ENCODE data around the gene ACOT7. TPM values are rescaled to one million over a fixed set of nuclear protein-coding genes. Genes with fewer than 3 reads are reported as not detected.

Gene ACOT7
- total RNA-seq, 2 donors from 2014 or later: 16.9 to 24.9 TPM

DNA sequence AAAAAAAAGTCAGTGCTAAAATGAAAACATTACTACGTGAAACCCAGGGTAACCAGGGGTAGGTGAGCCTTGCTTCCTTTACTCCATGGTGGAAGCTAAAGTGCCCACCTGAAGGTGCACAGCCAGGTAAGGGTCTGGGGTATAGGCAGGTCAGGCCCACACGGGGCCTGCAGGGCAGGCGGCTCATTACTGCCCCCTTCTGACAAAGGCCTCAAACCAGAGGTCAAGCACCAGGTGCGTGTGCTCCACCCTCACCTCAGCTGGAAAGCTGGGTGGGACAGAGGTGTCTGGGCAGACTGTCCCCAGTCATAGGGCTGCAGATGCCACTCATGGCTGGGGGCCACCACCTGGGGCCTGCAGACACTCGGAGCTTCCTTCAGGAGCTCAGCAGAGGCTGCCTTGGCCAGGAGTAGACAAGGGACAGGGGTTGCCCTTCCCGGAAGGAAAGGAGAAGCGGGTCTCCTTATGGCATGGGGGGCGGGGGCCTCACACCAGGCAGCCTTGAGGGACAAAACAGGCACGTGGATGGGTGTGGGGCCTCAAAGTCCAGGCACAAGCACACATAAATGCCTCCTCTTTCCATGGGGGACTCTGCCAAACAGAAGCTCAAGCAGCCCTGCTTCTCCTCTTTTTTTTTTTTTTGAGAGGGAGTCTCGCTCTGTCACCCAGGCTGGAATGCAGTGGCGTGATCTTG is 36.2 kb downstream of the ACOT7 start:
- TF ChIP-seq, protein P1, sequence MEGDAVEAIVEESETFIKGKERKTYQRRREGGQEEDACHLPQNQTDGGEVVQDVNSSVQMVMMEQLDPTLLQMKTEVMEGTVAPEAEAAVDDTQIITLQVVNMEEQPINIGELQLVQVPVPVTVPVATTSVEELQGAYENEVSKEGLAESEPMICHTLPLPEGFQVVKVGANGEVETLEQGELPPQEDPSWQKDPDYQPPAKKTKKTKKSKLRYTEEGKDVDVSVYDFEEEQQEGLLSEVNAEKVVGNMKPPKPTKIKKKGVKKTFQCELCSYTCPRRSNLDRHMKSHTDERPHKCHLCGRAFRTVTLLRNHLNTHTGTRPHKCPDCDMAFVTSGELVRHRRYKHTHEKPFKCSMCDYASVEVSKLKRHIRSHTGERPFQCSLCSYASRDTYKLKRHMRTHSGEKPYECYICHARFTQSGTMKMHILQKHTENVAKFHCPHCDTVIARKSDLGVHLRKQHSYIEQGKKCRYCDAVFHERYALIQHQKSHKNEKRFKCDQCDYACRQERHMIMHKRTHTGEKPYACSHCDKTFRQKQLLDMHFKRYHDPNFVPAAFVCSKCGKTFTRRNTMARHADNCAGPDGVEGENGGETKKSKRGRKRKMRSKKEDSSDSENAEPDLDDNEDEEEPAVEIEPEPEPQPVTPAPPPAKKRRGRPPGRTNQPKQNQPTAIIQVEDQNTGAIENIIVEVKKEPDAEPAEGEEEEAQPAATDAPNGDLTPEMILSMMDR (IDR thresholded peaks at IDR 0.05): no peak
- no peak for TF ChIP-seq POLR2AphosphoS5 (IDR thresholded peaks at IDR 0.05)
- TF ChIP-seq POLR2A (IDR thresholded peaks at IDR 0.05): no peak
- peaks cover 14% of the 10 kb centered on the region for H3K4me1 ChIP-seq (replicated peaks)
- WGBS: 80% methylated on average over 11 of the region's 11 CpGs
- DNase-seq (ENCODE audit: low spot score): no peak
- intact Hi-C loops (cut with DNase I): loop anchor here (5.0 kb wide), 1 partner anchor 245 kb away; the partner anchor contains the start of gene KLHL21
- H3K4me3 ChIP-seq: no peak overlapping the region
- H3K27me3 ChIP-seq (replicated peaks; ENCODE audit: insufficient read depth): no peaks in the 10 kb centered on the region
- no peaks in the 10 kb centered on the region for H3K9me3 ChIP-seq
- H3K36me3 ChIP-seq: no peaks in the 10 kb centered on the region
- no peak overlapping the region for H3K27ac ChIP-seq

- H3K36me3 ChIP-seq: no peaks in the 10 kb centered on the region
- H3K27ac ChIP-seq: no peak overlapping the region
- TF ChIP-seq, protein P1 (IDR thresholded peaks at IDR 0.05): no peak
- TF ChIP-seq POLR2A (IDR thresholded peaks at IDR 0.05) (no peak), POLR2AphosphoS5 (IDR thresholded peaks at IDR 0.05) (no peak)
- WGBS: 74% methylated on average over 11 of the region's 11 CpGs
- no peaks in the 10 kb centered on the region for H3K27me3 ChIP-seq (replicated peaks; ENCODE audit: insufficient read depth)
- H3K9me3 ChIP-seq: no peaks in the 10 kb centered on the region
- intact Hi-C loops (cut with DNase I): loop anchor here (5.0 kb wide), 1 partner anchor 247 kb away; the partner anchor contains the start of gene KLHL21
- H3K4me3 ChIP-seq: no peak overlapping the region
- DNase-seq (ENCODE audit: low spot score): no peak
- H3K4me1 ChIP-seq (replicated peaks): peaks cover 22% of the 10 kb centered on the region
These were observed 37.9 kb downstream of the ACOT7 start for GRCh38 chr1:6355621-6356020.

- Histone ChIP-seq H3K9me3 (no peaks in the 10 kb centered on the region), H3K36me3 (no peaks in the 10 kb centered on the region), H3K27me3 (replicated peaks; ENCODE audit: insufficient read depth) (no peaks in the 10 kb centered on the region), H3K4me3 (no peak overlapping the region), H3K4me1 (replicated peaks) (peaks cover 16% of the 10 kb centered on the region), H3K27ac (no peak overlapping the region)
- intact Hi-C loops (cut with DNase I): loop anchor here (5.0 kb wide), 1 partner anchor 248 kb away; the partner anchor contains the start of gene KLHL21
- no peak for DNase-seq (ENCODE audit: low spot score)
- WGBS: 88% methylated on average over 12 of the region's 12 CpGs
- TF ChIP-seq, protein P1 (IDR thresholded peaks at IDR 0.05): no peak
- TF ChIP-seq POLR2AphosphoS5 (IDR thresholded peaks at IDR 0.05): no peak
- TF ChIP-seq POLR2A (IDR thresholded peaks at IDR 0.05): no peak
These were observed 38.8 kb downstream of the ACOT7 start for GRCh38 chr1:6354659-6355317.

DNA sequence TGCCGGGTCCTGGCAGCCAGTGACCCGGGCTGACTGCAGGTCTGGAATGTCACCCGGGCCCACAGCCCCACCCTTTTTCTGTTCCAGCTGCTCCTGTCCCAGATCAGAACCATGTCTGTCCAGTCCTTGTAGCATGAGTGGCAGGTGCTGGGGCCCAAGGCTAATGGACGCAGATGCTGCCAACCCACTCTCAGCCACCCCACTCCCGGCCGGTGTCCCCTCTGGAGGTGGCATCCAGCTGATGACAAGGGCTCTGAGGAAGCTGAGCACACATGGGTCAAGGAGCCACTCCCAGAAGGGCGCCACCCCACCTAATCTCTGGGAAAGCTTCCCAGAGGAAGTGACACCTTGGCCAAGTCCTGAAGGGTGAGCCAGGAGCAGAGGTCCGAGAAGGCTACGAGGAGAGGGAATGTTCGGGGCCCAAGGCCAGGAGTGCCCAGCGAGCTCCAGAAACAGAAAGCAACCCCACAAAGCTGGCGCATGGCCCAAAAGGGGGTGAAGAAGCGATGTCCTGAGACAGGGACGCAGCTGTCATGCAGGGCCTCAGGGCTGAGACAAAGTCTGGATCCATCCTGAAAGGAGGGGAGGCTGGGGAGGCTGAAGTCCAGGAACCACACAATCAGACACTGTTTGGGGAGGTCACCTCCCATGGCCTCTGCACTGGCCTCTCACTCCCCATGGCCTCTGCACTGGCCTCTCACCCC is 39.5 kb downstream of the ACOT7 start:
- Histone ChIP-seq H3K36me3 (no peaks in the 10 kb centered on the region), H3K4me3 (no peak overlapping the region), H3K27ac (peak overlapping the region in 1 of 2 donors; percentile 42), H3K4me1 (replicated peaks) (peaks cover 12% of the 10 kb centered on the region), H3K9me3 (no peaks in the 10 kb centered on the region), H3K27me3 (replicated peaks; ENCODE audit: insufficient read depth) (no peaks in the 10 kb centered on the region)
- no peak for TF ChIP-seq POLR2A (IDR thresholded peaks at IDR 0.05)
- TF ChIP-seq, protein P1 (IDR thresholded peaks at IDR 0.05): no peak
- no peak for TF ChIP-seq POLR2AphosphoS5 (IDR thresholded peaks at IDR 0.05)
- intact Hi-C loops (cut with DNase I): no loop called here
- DNase-seq (ENCODE audit: low spot score): no peak
- WGBS: 38% methylated on average over 13 of the region's 14 CpGs

All from prostate gland (tissue), 2 donors.